ENCODE measurements around the gene HLA-E.
"Not testable (repeated sequence)": the region's sequence is repeated elsewhere in the genome, so short reads cannot be mapped to it uniquely, and the experiment has no call there.

HLA-E gene

GRCh38 chr6:30508890-30509736 is 19.8 kb downstream of the HLA-E start:
- no peak for DNase-seq

- DNase-seq: no peak
These were observed 21.3 kb downstream of the HLA-E start for GRCh38 chr6:30510419-30511168.

- no peak for DNase-seq
These were observed 21.8 kb downstream of the HLA-E start for GRCh38 chr6:30511169-30511546.

- DNase-seq: no peak
These were observed 24.1 kb downstream of the HLA-E start for GRCh38 chr6:30513451-30513850.

GRCh38 chr6:30515106-30515505 is 25.8 kb downstream of the HLA-E start:
- no peak for DNase-seq

- DNase-seq: peak; percentile 94
These were observed 26.8 kb downstream of the HLA-E start for GRCh38 chr6:30515944-30516753.

- DNase-seq: not testable (repeated sequence)
These were observed 27.4 kb downstream of the HLA-E start for GRCh38 chr6:30516754-30517076.

- not testable (repeated sequence) for DNase-seq
These were observed 28.6 kb downstream of the HLA-E start for GRCh38 chr6:30517767-30518504.

GRCh38 chr6:30518505-30519145 is 29.3 kb downstream of the HLA-E start:
- DNase-seq: not testable (repeated sequence)

GRCh38 chr6:30520522-30520921 is 31.2 kb downstream of the HLA-E start:
- no peak for DNase-seq

GRCh38 chr6:30521082-30521481 is 31.8 kb downstream of the HLA-E start:
- not testable (repeated sequence) for DNase-seq

- not testable (repeated sequence) for DNase-seq
These were observed 32.6 kb downstream of the HLA-E start for GRCh38 chr6:30521952-30522351.

GRCh38 chr6:30526444-30526843 is 37.1 kb downstream of the HLA-E start:
- DNase-seq: not testable (repeated sequence)

- not testable (repeated sequence) for DNase-seq
These were observed 40.1 kb downstream of the HLA-E start for GRCh38 chr6:30529349-30529875.

- no peak for DNase-seq
These were observed 40.7 kb downstream of the HLA-E start for GRCh38 chr6:30530014-30530413.

GRCh38 chr6:30533460-30534294 is 44.4 kb downstream of the HLA-E start:
- no peak for DNase-seq

- DNase-seq: no peak
These were observed 48.6 kb downstream of the HLA-E start for GRCh38 chr6:30537931-30538330.

GRCh38 chr6:30541515-30542403 is 52.5 kb downstream of the HLA-E start:
- peak; percentile 84 for DNase-seq

GRCh38 chr6:30542404-30542725 is 53.1 kb downstream of the HLA-E start:
- no peak for DNase-seq

- no peak for DNase-seq
These were observed 53.6 kb downstream of the HLA-E start for GRCh38 chr6:30542915-30543314.
